PC-3 (cell line): ENCODE results near the gene TSTD1. TPM values are rescaled to one million over a fixed set of nuclear protein-coding genes. Genes with fewer than 3 reads are reported as not detected.

Experiments
- ATAC-seq: fragments of 200-7000 bp; cut with Tn5 transposase; 2 replicates; pipeline ENCODE4 v1.9.1; 2020; ENCODE audit warnings: mild to moderate bottlenecking, moderate library complexity
- BruUV-seq: library from RNA; stranded (reverse); fragments of 400-500 nt; replicated peaks from 2 replicates; lab custom pipeline; 2021; lab: Mats Ljungman, UMichigan
- CTCF ChIA-PET: fragments of 300-600 bp; sonication (Branson Sonifier 250); formaldehyde crosslinking; loops from one replicate; lab custom pipeline; 2022; ENCODE audit warnings: antibody characterized with exemption; lab: Charles Lee
- POLR2A ChIA-PET: fragments of 300-600 bp; sonication (Branson Sonifier 250); formaldehyde crosslinking; loops from one replicate; lab custom pipeline; 2022; ENCODE audit warnings: antibody characterized with exemption; ENCODE audit not compliant: unreplicated experiment; lab: Charles Lee
- DNase-seq: peaks from one replicate; pipeline ENCODE4 v3.0.0-alpha.2; 2015
- H2AFZ ChIP-seq: fragments of 300-600 bp; sonication (generic); 2 replicates; pipeline ENCODE4 v1.6.0; 2016; ENCODE audit warnings: antibody characterized with exemption, low read length
- H3F3A ChIP-seq: fragments of 300-600 bp; sonication (generic); one replicate; pipeline ENCODE4 v1.6.0; 2017; ENCODE audit warnings: antibody characterized with exemption, low read length, control low read depth, mild to moderate bottlenecking; ENCODE audit not compliant: unreplicated experiment
- H3K27ac ChIP-seq: fragments of 300-600 bp; sonication (generic); 2 replicates; pipeline ENCODE4 v1.5.1; 2016; ENCODE audit warnings: mild to moderate bottlenecking, low read length
- H3K27me3 ChIP-seq: fragments of 300-600 bp; sonication (generic); 2 replicates; pipeline ENCODE4 v1.6.1; 2016; ENCODE audit warnings: low read length, mixed read lengths
- H3K36me3 ChIP-seq: fragments of 300-600 bp; sonication (generic); 2 replicates; pipeline ENCODE4 v1.6.1; 2016; ENCODE audit warnings: low read depth, mixed run types, low read length, mixed read lengths
- H3K4me1 ChIP-seq: fragments of 300-600 bp; sonication (generic); 2 replicates; pipeline ENCODE4 v1.5.1; 2016; ENCODE audit warnings: low read length; ENCODE audit not compliant: insufficient read depth
- H3K4me2 ChIP-seq: fragments of 300-600 bp; sonication (generic); 2 replicates; pipeline ENCODE4 v1.6.0; 2016; ENCODE audit warnings: low read length
- H3K4me3 ChIP-seq: fragments of 300-600 bp; sonication (generic); 2 replicates; pipeline ENCODE4 v1.5.1; 2016; ENCODE audit warnings: mild to moderate bottlenecking, low read length, mixed read lengths
- H3K79me2 ChIP-seq: fragments of 300-600 bp; sonication (generic); 2 replicates; pipeline ENCODE4 v1.6.1; 2017; ENCODE audit warnings: low read length, mixed read lengths
- H3K9ac ChIP-seq: fragments of 300-600 bp; sonication (generic); 2 replicates; pipeline ENCODE4 v1.6.0; 2016; ENCODE audit warnings: mild to moderate bottlenecking, low read length
- H3K9me2 ChIP-seq: fragments of 300-600 bp; sonication (generic); replicated peaks from 2 replicates; pipeline ENCODE4 v1.6.1; 2016; ENCODE audit warnings: mixed run types, low read length, mixed read lengths
- H3K9me3 ChIP-seq: fragments of 300-600 bp; sonication (generic); 2 replicates; pipeline ENCODE4 v1.6.1; 2016; ENCODE audit warnings: low read length, mixed read lengths
- H4K20me1 ChIP-seq: fragments of 300-600 bp; sonication (generic); 2 replicates; pipeline ENCODE4 v1.6.1; 2016; ENCODE audit warnings: low read length, mixed read lengths
- EZH2 ChIP-seq: fragments of 300-600 bp; sonication (generic); IDR thresholded peaks from one replicate; pipeline ENCODE4 v1.6.1; 2017; ENCODE audit warnings: antibody characterized with exemption, mild to moderate bottlenecking, low read length; ENCODE audit not compliant: unreplicated experiment
- EZH2phosphoT487 ChIP-seq: fragments of 300-600 bp; sonication (generic); IDR thresholded peaks from 2 replicates; pipeline ENCODE4 v1.6.1; 2018; ENCODE audit warnings: mild to moderate bottlenecking, antibody characterized with exemption, low read length, borderline replicate concordance
- intact Hi-C: fragments of 100-400 bp; cut with micrococcal nuclease; formaldehyde crosslinking; loops from 2 replicates; pipeline ENCODE4 v1.9.0; 2023
- total RNA-seq: library from RNA; depleted of rRNA; stranded (reverse); fragments of >200 nt; gene quantifications from 2 replicates; pipeline ENCODE4 v1.2.3, GENCODE V29; 2014
- TF ChIP-seq, protein P1 (sequence below): fragments of 300-600 bp; sonication (generic); conservative IDR thresholded peaks from 2 replicates; pipeline ENCODE4 v1.5.1; 2017; ENCODE audit warnings: antibody characterized with exemption, low read depth, mild to moderate bottlenecking, low read length

TSTD1 gene
- total RNA-seq, 1 experiment from 2014 or later: 16.5 TPM

DNA sequence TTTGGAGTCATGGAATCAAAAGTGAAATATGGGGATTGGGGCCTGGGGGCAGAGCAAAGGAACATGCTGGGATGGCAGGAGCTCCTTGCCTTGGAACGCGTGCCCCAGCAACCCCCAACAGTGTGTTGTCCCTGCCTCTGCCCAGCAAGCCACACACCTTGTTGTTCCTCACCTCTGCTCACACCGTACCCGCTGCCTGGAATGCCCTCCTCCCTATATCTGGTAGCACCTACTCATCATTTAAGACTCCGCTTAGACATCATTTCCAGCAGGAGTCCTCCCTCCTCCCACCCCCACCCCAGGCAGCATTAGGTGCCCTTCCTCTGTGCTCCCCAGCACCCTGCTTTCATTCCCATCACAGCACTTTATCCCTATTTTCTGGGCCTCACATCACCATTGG, 42.8 kb upstream of the TSTD1 start:
- POLR2A ChIA-PET: interaction anchor here (0.6 kb wide), 1 partner anchor 60 kb away, joined by 3 read pairs; no protein-coding TSS in a partner anchor
- Histone ChIP-seq H3K27me3 (no peaks in the 10 kb centered on the region), H3K27ac (no peak overlapping the region), H3K9ac (no peak overlapping the region), H3K79me2 (0 out of 2 replicates have a peak, but pooled peaks cover 6% of the 10 kb centered on the region), H3K4me3 (no peak overlapping the region), H3K9me2 (no peaks in the 10 kb centered on the region), H3K9me3 (no peaks in the 10 kb centered on the region), H2AFZ (no peak overlapping the region), H3K4me1 (peaks cover 57% of the 10 kb centered on the region), H3K36me3 (no peaks in the 10 kb centered on the region), H3K4me2 (no peak overlapping the region), H3F3A (no peaks in the 10 kb centered on the region), H4K20me1 (no peaks in the 10 kb centered on the region)
- TF ChIP-seq, protein P1, sequence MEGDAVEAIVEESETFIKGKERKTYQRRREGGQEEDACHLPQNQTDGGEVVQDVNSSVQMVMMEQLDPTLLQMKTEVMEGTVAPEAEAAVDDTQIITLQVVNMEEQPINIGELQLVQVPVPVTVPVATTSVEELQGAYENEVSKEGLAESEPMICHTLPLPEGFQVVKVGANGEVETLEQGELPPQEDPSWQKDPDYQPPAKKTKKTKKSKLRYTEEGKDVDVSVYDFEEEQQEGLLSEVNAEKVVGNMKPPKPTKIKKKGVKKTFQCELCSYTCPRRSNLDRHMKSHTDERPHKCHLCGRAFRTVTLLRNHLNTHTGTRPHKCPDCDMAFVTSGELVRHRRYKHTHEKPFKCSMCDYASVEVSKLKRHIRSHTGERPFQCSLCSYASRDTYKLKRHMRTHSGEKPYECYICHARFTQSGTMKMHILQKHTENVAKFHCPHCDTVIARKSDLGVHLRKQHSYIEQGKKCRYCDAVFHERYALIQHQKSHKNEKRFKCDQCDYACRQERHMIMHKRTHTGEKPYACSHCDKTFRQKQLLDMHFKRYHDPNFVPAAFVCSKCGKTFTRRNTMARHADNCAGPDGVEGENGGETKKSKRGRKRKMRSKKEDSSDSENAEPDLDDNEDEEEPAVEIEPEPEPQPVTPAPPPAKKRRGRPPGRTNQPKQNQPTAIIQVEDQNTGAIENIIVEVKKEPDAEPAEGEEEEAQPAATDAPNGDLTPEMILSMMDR: no peak
- TF ChIP-seq EZH2phosphoT487 (no peak), EZH2 (no peak)
- BruUV-seq: no TSS peak
- no peak for ATAC-seq
- DNase-seq: no peak
- CTCF ChIA-PET: no interaction called here
- intact Hi-C loops: no loop called here

DNA sequence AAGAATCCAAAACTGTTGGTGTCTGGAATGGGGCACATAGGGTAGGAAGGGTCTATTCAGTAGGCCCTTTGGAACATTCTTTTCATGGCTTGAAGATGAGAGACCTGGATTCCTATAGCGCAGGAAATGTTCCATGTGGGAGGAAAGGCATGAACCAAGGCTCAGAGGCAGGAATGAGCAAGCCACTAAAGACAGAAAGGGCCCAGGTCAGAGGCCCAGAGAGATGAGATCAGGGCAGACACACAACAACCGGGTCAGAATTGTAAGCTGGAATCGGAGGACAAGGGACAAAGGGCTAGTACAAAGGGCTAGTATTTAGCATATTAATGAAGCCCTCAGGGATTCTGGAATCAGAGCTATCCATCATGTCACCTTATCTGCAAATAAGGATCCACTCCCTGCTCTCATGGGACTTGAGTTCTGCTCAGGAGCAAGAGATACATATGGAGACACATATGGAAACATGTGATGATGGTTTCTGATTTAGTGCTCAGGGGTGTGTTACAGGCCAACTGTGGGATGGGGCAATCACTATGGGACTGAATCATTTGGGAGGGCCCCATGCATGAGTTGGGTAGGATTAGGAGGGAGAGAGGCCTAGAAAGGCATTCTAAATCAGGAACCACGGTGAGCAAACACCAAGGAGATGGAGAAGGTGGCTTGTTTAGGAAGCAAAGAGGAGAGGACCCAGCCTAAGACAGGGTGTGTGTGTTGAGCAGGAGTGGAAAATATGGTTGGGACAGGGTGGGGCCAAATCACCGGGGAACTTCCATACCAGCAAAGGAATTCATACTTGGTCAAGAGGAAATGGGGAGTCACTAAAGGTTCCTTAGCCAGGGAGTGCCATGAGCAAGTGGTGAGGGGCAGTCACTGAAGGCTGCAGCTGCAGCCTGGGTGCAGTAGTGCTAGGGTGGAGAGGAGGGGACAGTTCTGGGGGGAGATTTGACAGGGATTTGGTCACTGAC, 42.0 kb upstream of the TSTD1 start:
- Histone ChIP-seq H3F3A (no peaks in the 10 kb centered on the region), H3K27ac (no peak overlapping the region), H3K27me3 (no peaks in the 10 kb centered on the region), H3K4me2 (no peak overlapping the region), H3K9me2 (no peaks in the 10 kb centered on the region), H3K9ac (no peak overlapping the region), H3K4me1 (peaks cover 50% of the 10 kb centered on the region), H3K9me3 (no peaks in the 10 kb centered on the region), H4K20me1 (no peaks in the 10 kb centered on the region), H3K36me3 (no peaks in the 10 kb centered on the region), H3K79me2 (no peaks in the 10 kb centered on the region), H2AFZ (no peak overlapping the region), H3K4me3 (no peak overlapping the region)
- intact Hi-C loops: no loop called here
- ATAC-seq (no peak), DNase-seq (no peak)
- ChIA-PET CTCF (no interaction called here), POLR2A (interaction anchor here (0.6 kb wide), 1 partner anchor 59 kb away, joined by 3 read pairs; no protein-coding TSS in a partner anchor)
- no TSS peak for BruUV-seq
- TF ChIP-seq, protein P1: no peak
- TF ChIP-seq EZH2: no peak
- TF ChIP-seq EZH2phosphoT487: no peak
